Peyer's patch (tissue), 4 donors: Measurements from ENCODE around the gene MYO6.

Experiments used
- CTCF ChIP-seq, 6 experiments: fragments of 450-650 bp in 4 of 6; fragments of 200-600 bp in 2 of 6; sonication (generic) in 1 of 6; IDR thresholded peaks; one replicate each; pipeline ENCODE4 v1.5.1; 2017 to 2019; ENCODE audit warnings: antibody characterized with exemption in 6 of 6, mild to moderate bottlenecking in 3 of 6, moderate library complexity in 1 of 6
- POLR2A ChIP-seq, 2 donors: fragments of 450-650 bp; IDR thresholded peaks; one replicate each; pipeline ENCODE4 v1.5.1; 2017; ENCODE audit warnings: antibody characterized with exemption in 2 of 2, mild to moderate bottlenecking in 2 of 2, moderate library complexity in 2 of 2

GRCh38 chr6:75853806-75854205 is 104.8 kb downstream of the MYO6 start:
- TF ChIP-seq CTCF (IDR thresholded peaks at IDR 0.05) (no peak), POLR2A (IDR thresholded peaks at IDR 0.05) (no peak)
